Pons (tissue), 1 donor: ENCODE results near the gene TBCC.

ENCODE experiments used
- DNase-seq: peaks from one replicate; pipeline ENCODE4 v3.0.0-alpha.2; 2016; ENCODE audit warnings: low spot score

The TBCC gene

DNA sequence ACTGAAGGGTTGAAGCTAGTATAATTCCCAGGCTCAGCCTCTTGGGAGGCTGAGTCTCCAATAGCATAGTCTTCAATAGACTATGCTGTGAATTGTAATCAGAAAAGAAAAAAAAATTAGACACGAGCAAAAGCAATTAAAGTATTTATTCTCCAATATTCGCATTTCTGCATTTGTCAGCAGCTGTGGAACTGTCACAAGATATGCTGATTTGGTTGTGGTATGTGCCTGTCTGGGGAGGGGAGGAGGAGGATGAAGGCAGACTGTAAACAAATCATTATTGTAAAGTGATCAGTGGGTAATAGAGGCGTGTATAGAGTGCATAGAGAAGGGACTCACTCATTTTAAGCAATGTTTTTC is 25.8 kb upstream of the TBCC start:
- no peak for DNase-seq

DNA sequence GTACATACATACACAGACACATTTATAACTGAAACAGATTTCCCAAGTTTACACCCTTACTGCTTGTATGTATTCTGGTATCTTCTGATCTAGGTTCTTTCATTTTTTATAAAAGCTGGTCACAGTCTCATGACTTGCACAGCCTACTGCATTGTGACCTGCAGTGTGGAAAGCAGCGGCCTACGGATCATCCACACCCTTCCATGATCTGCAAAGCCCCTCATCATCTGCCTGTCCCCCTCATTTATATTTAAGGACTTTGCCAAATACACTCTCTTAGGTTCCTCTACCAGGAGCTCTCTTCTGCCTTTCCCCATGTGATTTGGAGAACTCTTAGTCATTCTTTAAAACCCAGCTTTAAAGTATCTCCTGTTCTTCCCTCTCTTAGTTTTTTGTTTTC is 23.9 kb upstream of the TBCC start:
- DNase-seq, result no peak

DNA sequence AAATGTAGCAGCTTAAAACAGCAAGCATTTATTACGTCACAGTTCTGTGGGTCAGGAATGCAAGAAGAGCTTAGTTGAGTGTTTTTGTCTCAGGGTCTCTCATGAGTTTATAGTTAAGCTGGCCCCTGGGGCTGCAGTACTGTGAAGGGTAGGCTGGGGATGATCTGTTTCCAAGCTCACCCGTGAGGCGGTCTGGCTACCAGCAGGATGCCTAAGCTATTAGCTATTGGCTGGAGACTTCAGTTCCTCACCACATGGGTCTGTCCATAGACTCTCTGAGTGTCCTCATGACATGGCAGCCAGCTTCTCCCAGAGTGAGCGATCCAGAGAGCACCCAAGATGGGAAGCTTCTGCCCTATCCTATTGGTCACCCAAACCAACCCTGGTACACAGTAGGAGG is 23.1 kb upstream of the TBCC start:
- DNase-seq, result no peak

DNA sequence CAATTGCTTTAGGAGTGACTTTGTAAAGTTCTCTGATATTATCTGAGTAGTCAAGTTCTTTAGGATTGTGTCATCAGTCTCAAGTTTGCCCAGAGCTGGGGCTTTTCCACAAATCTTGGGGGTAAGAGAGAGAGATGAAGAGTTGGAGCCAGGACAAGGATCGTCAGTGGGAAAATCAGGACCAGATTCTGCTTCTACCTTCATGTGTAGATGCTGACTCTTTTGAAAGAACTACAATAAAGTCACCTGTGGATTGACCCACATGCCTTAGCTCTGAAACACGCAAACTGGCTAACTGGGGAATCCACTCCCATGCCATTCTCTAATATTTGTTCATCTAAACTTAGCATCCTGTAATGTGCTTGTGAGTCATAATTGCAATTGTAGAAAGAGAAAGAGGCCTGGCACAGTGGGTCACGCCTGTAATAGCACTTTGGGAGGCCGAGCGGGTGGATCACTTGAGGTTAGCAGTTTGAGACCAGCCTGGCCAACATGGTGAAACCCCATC is 20.3 kb upstream of the TBCC start:
- DNase-seq, result no peak

DNA sequence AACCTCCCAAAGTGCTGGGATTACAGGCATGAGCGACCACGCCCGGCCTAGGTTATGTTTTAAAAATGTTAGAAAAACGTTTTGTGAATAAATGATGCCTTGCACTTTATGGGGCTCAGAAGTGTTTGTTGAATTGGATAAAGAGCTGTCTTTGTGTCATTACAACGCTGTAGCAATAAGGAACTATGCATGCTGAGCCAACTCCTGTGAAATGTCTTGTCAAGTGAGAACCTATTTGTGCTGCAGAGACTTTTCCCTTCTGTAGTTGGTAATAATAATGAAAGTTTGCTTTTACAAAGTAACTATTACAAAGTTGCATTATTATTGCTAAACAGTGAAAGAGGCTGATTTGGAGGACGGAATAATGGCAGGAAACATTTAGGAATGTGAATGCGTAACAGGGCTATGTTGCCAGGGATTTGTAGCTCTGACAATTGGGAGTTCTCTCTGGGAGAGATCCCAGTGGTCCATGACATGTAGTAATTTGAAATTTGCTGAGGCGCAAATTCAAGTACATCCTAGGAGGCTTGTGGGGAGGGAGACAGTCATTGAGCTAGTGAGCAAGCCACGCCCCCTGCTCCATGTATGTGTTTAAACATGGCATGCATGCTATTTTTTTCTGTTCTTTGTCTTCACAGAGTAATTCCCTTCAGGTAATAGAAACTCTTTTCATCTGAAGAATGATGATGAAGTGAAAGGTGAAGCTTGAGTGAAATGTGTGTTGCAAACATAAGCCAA is 19.2 kb upstream of the TBCC start:
- no peak for DNase-seq

DNA sequence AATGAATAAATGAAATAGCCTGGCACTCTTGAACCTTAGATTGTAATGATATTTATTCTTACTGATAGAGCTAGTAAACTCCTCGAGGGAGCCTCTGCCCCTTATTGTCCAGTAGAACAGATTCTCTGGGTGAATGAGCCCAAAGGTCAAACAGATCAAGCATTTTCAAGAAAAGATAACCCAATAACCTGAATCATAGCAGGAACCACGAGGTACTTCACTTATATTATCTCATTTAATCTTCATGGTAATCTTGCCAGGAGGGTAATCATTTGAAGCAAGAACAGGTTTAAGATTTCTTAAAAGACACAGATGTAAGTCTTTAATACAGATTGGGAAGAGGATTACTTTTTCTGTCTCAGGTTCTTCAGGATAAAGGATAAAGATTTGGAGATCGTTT is 17.0 kb upstream of the TBCC start:
- DNase-seq, result no peak

DNA sequence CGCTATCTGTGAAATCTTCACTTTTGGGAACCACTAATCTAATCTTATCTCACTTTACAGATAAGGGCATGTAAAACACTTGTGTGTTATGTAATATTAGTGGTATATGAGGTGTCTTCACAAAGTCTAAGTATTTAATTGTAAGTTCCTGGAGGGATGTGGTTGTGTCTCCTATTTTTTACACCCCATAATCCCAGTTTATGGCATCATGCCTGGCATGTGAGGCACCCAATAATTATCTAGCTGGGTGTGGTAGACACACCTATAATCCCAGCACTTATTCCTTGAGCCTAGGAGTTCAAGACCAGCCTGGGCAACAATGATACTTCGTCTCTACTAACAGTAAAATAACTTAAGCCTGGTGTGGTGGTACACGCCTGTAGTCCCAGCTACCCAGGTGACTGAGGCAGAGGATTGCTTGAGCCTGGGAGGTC is 16.5 kb upstream of the TBCC start:
- DNase-seq, result no peak

DNA sequence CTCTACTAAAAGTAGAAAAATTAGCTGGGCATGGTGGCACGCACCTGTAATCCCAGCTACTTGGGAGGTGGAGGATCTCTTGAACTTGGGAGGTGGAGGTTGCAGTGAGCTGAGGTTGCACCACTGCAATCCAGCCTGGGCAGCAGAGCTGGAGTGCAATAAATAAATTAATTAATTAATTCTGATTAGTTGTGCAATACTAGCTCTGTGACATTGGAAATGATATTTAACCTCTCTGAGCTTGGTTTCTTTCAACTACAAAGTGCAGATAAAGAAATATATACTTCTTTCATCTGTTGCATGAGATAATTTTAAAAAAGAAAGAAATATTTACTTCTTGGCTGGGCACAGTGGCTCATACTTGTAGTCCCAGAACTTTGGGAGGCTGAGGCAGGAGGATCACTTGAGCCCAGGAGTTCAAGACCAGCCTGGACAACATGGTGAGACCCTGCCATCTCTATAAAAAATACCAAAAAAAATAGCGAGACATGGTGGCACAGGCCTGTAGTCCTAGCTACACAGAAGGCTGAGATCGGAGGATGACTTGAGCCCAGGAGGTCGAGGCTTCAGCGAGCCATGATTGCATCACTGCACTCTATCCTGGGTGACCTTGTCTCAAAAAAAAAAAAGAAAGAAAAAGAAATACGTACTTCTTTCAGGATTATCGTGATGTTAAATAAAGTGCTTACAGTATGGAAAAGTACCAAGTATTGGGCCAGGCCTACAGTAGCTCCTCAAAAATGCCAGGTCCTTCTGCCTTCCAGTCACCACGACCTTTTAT is 15.6 kb upstream of the TBCC start:
- DNase-seq, result no peak

DNA sequence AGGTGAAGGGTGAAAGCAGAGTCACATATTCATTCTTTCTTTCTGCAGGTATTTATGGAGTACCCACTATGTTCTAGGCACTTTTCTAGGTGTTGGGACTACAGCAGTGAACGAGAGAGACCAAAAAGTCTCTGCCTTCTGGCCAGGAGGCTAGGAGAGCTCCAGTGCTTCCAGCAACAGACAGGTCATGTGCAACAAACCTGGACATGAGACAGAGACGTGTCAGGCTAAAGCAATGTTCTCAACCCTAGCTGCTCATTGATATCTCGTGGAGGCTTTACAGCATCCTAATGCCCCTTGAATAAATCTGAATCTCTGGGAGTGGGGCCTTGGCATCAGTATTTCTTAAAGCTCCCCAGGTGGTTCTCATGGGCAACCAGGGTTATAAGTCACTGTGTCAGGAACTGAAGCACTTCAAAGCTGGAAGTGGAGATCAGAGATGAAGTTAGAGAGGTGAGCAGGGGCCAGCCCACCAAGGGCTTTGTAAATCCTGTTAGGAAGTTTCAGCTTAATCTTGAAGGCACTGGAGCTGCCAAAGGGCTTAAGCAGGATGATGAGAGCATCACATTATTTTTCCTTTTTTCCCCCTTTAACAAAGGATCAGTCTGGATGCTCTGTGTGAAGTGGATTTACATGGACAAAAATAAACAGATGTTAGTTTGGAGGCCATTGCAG is 13.0 kb upstream of the TBCC start:
- DNase-seq, result no peak

DNA sequence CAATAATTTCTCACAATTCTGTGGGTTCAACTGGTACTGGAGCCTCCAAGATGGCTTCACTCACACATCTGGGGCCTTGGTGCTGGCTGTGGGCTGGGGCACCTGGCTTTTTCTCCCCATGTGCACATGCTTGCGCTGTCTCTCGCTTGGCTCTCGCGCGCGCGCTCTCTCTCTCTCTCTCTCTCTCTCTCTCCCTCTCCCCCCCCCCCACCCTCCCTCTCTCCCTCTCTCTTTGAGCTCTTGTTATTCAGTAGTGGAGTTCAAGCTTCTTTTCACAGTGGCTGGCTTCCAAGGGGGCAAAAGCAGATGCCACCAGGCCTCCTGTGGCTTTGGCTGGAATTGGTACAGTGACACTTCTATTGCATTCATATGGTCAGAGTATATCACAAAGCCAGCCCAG is 10.8 kb upstream of the TBCC start:
- peak; percentile 34 for DNase-seq

DNA sequence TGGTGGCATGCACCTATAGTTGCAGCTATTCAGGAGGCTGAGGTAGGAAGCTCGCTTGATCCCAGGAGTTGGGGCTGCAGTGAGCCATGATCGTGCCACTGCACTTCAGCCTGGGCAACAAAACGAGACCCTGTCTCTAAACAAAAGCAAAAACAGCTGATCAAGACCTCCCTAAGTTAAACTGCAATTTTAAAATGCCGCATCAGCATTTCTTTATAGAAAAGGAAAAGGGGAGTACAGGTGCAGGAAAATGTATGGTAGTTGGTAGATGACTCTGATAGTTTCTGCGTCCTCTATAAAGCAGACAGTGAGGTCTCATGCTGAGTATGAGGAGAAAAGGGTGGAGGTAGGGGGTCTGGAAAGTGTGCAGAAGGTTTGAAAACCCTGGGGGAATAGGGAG is 8.9 kb upstream of the TBCC start:
- DNase-seq, result no peak

DNA sequence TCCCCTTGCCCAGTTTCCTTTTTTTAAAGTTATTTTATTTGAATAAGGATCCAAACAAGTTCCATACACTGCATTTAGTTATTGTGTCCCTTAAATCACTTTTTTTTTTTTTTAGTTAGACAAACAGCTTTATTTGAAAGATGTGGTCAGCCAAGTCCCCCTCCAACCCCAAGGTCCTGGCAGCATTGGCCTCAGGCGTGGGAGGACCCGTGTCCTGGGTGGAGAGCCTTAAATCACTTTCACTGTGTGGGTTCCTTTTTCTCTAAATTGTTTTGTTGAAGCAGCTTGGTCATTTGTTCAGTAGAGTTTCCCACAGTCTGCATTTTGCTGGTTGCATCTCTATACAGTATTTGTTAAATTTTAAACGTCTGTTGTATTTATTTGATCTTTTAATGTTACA is 5.2 kb upstream of the TBCC start:
- DNase-seq, result no peak

DNA sequence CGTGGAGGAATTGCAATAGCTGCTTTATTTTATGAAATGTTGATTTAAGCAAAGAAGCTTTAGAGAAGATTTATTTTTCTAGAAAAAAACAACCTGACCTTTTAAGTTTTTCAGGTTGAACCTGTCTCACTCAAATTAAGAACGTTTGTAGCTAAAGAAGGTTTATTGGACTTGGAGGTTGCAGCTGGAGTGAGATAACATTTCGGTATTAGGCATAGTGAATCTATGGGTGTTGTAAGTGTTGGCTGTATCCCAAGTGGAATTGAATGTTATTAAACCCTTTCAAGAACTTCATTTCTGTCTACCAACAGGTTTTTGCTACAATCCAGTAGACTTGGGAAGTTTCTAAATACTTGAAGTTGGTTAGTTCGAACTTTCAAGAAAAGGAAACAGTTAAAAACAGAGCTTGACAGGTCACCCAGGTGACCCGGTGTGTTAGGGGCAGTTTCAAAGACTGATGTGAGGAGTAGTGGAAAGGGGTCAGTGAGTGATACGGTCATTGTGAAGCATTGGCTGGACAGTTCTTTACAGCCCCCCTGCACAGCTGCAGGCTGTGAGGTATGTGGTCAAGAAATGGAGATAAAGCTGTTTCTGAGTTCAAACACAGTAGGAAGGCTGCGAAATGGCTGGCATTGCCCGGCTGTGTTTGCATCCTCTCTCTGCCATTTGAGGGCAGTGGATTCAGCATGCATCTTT is 2.4 kb upstream of the TBCC start:
- peak; percentile 34 for DNase-seq

DNA sequence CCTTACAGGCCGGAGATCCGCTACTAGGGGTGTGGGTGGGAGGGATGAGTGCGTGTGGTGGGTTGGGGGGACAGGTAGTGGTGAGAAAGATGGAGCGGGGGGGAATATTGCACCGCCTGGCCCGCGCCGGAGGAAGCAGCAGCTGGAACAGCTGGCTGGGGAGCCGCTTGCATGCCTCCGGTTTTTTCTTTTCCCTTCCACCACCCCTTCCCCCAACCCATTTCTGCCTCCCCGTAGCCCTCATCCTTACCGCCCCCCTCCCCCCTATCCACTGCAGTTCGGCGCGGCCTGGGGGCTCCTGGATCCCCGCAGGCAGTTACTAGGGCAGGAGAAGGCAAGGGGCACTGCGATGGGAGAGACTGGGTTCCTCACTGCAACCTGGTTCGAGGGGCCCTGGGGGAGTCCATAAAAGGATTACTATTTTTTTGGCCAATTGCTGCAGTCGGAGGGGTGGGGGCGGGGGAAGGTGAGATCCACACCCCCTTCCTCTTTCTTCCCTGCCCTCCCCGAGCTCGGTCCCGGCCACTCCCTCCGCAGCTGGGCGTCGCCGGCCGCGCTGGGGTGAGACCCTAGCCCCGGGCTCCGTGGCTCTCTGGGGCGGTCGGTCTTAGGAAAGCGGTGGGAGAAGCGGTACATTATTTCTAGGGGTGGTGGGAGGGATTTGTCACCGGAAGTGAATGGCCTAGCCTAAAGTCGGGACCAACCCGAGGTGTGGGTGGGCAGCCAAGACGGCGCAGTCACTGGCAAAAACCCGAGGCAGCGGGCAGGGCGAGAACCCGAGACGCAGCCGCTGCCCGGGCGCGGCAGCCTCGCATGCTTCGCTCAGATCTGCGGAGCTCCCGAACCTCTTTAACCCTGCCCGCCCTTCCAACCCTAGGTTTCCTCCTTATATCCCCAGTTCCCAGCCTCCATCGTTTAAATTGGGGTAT is 824 bp upstream of the TBCC start:
- peak; percentile 82 for DNase-seq

DNA sequence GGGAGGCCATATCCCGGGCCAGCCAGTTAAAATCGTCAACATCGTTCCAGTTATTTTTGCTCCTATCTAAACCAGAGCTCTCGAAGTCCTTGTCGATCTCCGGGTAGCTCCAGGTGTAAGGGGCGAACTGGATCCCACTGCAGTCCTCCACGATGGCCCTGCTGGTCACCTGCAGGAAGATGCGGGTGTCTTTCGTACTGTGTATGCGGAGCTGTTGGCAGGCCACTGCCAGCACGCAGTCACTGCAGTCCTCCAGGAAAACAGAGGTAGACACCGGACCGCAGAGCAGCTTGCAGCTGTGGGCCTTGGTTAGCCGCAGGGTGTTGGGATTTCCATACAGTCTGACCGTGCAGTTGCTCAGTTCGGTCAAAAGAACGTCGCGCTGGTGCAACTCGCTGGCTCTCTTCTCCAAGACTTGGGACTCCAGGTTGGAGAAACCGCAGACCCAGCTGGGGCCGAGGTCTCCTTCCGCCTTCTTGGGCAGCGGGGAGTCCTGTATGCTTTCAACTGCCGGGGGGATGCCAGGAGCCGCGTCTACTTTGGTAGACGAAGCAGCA is 742 bp downstream of the TBCC start:
- DNase-seq, result peak; percentile 16

DNA sequence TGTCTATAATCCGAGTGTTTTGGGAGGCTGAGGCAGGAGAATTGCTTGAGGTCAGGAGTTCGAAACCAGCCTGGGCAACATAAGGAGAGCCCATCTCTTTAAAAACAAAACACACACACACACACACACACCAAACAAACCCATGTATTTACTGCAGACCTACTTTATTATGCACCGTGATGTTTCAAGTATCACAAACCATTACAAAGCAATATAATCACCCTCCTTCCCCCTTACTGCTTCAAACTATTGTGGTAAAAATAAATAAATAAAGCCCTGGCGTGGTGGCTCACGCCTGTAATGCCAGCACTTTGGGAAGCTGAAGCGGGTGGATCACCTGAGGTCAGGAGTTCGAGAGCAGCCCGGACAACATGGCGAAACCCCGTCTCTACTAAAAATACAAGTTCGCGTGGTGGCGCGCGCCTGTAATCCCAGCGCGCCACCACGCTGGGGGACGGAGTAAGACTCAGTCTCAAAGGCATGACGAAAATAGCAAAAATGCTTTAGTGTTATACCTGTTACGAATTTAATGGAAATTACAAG is 1.5 kb downstream of the TBCC start:
- DNase-seq, result no peak

DNA sequence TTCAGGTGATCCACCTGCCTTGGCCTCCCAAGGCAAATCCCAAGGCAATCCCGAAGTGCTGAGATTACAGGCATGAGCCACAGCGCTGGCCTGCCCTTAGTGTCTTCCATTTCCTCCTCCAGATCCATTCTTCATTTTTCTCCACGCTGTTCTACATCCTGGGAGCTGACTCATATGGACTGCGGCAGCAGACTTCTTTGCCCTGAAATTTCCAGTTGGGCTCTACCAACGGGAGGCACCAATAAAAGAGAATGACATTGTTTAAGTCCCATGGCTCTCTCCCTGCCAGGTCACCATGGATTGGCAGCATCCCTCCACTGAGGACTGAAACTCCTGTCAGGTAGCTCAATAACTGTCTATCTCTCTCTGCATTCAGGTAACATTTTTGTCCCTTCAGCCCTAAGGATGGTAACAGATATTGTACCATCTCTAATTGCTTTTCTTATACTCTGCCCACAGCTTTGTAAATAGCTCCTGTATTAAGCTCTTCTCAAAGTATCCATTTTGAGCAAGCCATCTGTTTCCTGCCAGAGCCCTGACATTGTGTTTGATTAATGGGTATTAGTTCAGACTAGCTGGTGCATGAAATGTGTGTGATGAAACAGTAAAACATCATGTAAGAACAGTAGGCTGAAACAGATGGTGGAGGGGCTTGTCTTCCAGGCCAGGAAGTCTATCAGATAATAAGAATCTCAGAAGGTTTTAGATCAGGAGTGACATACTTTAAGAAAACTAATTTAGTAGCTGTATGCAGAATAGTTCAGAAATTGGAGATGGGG is 3.6 kb downstream of the TBCC start:
- no peak for DNase-seq

DNA sequence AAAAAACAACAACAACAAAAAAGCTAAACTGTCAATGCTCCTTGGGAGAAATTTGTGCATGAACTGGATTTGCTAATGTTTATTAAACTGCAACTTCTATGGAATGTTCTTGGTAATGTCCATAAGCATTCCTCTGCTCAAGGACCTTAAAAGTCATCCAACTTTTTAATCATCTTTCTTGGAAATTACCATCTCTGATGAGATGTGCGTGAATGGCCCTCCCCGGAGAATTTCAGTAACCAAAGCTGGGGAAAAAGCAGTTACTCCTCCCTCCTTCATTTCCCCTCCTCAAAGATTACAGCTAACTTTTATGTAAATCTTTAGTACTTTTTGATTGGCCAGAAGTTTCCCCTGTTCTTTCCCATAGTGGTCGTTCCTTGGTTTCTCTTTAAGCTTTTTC is 5.2 kb downstream of the TBCC start:
- DNase-seq, result no peak

DNA sequence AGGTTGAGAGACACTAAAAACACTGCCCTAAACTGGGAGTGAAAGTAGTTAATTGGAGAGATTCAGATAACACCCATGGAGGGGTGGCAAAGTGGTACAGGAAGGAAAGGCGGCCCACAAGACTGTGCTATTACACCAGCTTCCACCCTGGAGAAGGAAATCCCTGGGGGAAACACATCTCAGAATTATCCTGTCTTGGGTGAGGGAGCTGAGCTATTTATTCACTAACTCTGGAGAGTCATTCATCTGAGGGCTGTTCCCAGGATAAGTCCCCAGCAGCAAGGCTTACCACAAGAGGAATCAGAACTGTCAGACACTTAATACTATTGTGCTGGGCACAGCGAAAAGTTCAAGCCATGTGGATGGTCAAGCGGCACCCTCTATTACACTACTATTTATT is 9.9 kb downstream of the TBCC start:
- no peak for DNase-seq
